NB4 (cell line): ENCODE measurements around the gene S100A4.
A peak's percentile ranks its signal among the peaks of the same experiment; 100 is the strongest.

Source experiments
- DNase-seq: peaks from one replicate; pipeline ENCODE4 v3.0.0; 2010; ENCODE audit warnings: low read depth
- H3K4me3 ChIP-seq: one replicate; pipeline ENCODE4 v1.5.1; 2011; ENCODE audit warnings: mild to moderate bottlenecking, low read depth, low read length, moderate library complexity
- CTCF ChIP-seq: IDR thresholded peaks from one replicate; pipeline ENCODE4 v1.5.1; 2012; ENCODE audit warnings: low read depth, low read length
- MAX ChIP-seq: IDR thresholded peaks from 2 replicates; pipeline ENCODE4 v1.6.1; 2011; ENCODE audit warnings: low read depth, low read length
- MYC ChIP-seq: IDR thresholded peaks from 2 replicates; pipeline ENCODE4 v1.6.1; 2011; ENCODE audit warnings: low read depth, low read length
- POLR2A ChIP-seq: IDR thresholded peaks from 2 replicates; pipeline ENCODE4 v1.6.1; 2011; ENCODE audit warnings: mild to moderate bottlenecking; ENCODE audit not compliant: insufficient read length; ENCODE audit errors: extremely low read depth

S100A4 gene

DNA sequence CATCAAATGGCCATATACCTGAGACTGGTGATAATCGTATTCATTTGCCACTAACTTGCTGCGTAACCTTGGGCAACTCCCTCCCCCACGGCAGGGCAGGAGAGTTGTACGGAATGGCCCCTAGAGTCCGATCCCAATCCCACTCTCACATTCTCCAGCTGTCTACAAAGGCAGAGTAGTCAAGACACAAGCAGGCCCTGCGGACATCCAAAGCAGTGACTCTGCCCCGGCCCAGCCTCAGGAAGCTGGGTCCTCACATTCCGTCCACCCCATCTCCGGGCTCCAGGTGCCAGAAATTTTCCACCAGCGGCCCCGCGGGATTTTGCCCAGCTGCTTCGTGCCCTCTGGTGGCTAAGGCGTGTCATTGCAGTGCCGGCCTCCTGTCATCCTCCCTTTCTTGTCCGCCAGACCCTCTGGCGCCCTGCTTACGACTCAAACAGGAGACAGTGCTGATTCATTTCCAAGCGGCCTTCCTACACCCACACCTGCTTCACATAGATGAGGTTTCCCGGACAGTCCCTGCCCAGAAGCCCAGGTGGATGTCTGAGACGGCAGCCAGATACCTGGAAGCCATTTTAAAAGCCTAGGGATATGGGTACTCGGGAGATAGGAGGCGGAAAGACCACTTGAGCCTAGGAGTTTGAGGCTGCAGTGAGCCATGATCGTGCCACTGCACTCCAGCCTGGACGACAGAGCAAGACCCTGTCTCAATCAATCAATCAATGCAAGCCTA lies 22.9 kb upstream of the S100A4 start:
- TF ChIP-seq MYC = no peak
- TF ChIP-seq MAX = peak; percentile 29; the same call in 1 of the 2 replicates
- TF ChIP-seq POLR2A = no peak
- peak; percentile 94 for TF ChIP-seq CTCF
- no peak overlapping the region for H3K4me3 ChIP-seq
- peak; percentile 80 for DNase-seq

DNA sequence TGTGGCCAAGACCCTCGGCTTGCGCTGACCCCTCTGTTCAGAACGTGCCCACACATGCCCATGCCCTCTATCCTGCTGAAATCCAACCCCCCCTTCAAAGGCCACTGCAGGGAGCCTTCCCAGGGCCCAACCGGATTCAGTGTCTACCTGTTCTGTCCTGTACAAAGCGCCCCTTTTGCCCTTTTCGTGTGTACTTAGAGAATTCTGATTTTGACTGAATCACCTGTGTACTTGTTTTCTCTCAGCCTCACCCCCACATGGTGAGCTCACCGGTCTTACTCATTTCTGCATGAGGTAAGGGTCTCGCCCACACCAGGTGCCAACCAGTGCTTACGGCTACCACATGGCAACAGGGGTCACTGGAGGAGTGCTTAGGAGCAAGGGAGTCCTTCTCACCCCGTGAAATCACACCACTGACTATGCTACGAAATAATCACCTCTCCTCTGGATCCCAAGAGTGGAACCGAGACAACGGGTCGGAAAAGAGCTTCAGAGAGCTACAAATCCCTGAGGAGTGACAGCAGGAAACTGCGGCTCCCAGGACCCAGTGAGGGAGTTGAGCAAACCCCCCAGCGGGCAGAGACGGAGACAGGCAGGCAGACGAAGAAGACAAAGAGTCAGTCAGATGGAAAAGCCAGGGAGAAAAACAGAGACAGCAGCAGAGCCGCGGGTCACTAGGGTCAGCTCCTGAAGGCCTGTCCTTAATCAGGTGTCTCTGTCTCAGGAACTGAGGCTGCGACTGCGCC lies 22.2 kb upstream of the S100A4 start:
- DNase-seq = no peak
- no peak for TF ChIP-seq MAX
- no peak overlapping the region for H3K4me3 ChIP-seq

DNA sequence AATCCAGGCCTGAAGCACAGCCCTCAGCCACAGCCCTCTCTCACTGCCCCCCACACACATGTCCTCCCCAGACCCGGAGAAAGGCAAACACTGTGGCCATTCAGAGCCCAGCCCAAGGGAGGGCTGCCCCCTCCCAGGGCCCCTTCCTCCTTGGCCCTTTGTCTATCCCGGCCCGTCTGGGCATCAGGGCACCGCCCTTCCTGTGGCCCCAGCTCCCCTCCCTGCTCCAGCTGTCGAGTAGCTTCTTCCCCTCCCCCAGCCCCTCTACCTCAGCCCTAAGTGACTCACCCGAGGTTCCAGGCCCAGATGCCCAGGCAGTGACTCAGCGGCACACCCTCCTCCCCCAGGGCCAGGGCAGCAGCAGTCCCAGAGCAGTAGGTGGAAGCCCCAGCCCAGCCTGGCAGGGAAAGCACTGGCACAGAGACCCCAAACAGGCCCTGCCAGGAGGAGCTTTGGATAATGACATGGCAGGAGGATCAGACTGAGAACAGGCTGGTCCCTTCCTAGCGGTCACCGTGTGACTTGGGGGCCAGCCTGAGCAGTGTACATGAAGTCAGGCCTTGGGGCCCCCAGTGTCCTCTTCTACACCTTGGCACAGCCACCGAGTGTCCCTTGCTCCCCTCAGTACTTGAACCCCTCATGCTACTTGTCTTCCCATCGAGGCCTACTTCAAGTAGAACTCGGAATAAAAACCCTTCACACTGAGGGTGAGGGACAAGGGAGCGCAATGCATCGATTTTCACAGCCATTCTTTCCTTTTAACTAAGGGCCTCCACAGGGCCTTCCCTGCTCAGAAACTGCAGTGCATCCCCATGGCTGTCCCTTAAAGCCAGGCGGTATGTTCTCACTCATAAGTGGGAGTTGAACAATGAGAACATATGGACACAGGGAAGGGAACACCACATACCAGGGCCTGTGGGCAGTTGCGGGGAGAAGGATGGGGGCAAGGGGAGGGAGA lies 21.1 kb upstream of the S100A4 start:
- TF ChIP-seq MAX (no peak), POLR2A (no peak), CTCF (no peak), MYC (no peak)
- H3K4me3 ChIP-seq = no peak overlapping the region
- peak; percentile 97 for DNase-seq

DNA sequence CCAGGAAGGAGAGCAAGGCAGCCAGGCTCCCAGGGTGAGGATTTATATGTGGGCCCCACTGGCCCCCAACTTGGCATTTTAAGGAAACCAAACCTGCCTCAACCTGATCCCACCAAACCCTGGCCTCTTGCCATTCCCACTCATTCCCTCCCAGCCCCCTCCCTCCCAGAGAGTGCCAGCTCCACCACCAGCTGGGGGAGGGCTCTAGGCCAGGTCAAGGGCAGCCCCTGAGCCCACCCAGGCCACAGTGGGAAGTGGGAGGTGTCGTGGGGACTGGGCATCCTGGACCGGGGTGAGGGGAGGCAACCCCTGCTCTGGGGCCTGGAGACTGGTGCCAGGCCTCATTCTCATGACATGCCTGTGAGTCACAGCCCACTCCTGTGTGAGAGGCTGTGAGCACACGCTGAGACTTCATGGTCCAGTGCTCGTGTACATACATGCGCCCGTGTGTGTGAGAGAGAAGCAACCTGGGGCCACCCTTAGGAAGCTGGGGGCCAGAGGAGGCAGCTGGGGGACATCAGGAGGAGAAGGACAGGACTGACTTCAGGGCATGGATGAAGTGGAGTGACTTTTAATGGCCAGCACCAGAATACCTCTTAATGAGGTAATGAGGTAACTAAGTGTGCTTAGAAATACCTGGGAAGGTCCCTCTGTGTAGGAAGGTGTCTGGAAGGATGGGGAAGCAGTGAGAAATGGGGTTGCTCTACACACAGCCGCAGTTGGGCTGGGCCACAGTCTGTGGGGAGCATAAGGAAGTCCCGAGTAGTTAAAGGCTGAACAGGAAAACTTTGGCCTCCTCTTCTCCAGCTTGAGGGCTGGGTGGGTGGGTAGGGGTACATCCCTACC lies 20.1 kb upstream of the S100A4 start, which contains the start of gene S100A2:
TSS of gene S100A2 (minus strand) at position 316 of the 846 bp plus-strand sequence. CDS start 1,967 bp downstream, outside the sequence.
- H3K4me3 ChIP-seq = no peak within 1 kb of the TSS
- TF ChIP-seq MYC (no peak), CTCF (no peak), POLR2A (no peak)
- peak; percentile 59 for DNase-seq

DNA sequence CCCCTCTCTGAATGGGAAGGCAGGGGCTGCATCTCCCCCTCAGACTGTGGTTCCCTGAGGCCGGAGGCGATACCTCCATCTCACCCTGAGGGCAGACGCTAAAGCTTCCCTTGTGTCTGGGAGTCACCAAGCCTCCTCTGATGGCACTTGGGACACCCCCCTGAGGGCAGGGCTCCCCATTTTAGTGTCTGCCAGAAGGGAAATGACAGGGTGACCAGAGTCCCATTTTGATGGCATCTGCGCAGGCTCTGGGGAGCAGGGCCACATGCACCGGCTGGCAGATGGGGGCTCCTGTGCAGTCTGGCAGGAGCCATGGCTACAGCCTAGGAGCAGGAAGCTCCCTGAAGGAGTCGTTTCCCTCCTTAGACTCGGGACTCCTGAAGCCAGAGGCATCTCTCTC lies 18.4 kb upstream of the S100A4 start:
- no peak overlapping the region for H3K4me3 ChIP-seq
- DNase-seq = no peak
- TF ChIP-seq MAX (no peak), POLR2A (no peak), CTCF (no peak), MYC (no peak)
